AG09309 (cell line): Measurements from ENCODE around the gene KDSR.

Experiments
- DNase-seq: peaks from one replicate; pipeline ENCODE4 v3.0.0-alpha.2; 2010; ENCODE audit warnings: low read depth
- H3K4me3 ChIP-seq: 2 replicates; pipeline ENCODE4 v1.5.1; 2011; ENCODE audit warnings: mild to moderate bottlenecking, low read depth, low read length, moderate library complexity; ENCODE audit not compliant: control insufficient read depth
- CTCF ChIP-seq: IDR thresholded peaks from 2 replicates; pipeline ENCODE4 v1.5.1; 2011; ENCODE audit warnings: mild to moderate bottlenecking, low read depth, low read length, inconsistent platforms; ENCODE audit not compliant: insufficient read depth, control insufficient read depth; ENCODE audit errors: missing control alignments

The KDSR gene

DNA sequence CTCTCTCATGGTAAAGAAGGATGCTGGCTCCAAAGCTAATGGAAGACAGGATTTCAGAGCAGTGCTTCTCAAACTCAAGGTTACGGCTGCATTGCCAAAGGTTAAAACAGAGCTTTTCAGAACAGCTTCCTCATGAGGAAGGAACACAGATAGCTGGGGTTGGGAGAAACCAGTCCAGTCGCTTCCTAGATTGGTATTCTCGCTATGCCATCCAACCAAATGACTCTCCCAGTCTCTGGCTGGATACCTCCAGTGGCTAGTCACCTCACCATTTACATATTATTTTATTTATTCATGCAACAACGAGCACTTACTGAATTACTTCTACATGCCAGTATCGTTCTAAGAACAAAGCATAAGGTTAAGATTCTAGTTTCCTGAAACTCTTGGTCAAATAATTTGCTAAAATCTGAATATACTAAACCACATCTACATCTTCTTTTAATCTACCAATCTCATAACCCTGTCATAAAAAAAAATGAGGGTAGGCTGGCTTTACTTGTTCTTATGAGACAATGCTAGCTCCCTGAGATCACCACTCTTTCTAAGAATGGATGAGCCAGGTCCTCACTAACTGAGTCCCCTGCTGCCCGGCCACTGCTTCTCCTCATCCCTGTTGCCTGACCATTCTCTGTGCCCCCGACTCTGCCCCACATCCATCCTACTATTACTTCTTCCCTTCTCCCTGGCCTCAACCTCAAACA lies 20.4 kb downstream of the KDSR start:
- H3K4me3 ChIP-seq = no peak overlapping the region
- no peak for TF ChIP-seq CTCF
- DNase-seq = no peak

- no peak for DNase-seq
Observed at GRCh38 chr18:63346031-63346430, 21.0 kb downstream of the KDSR start.

GRCh38 chr18:63344918-63345317 lies 22.1 kb downstream of the KDSR start:
- H3K4me3 ChIP-seq = no peak overlapping the region
- no peak for TF ChIP-seq CTCF
- no peak for DNase-seq

More at GRCh38 chr18:63346031-63346430, 21.0 kb downstream of the KDSR start:
- no peak overlapping the region for H3K4me3 ChIP-seq
- no peak for TF ChIP-seq CTCF

DNA sequence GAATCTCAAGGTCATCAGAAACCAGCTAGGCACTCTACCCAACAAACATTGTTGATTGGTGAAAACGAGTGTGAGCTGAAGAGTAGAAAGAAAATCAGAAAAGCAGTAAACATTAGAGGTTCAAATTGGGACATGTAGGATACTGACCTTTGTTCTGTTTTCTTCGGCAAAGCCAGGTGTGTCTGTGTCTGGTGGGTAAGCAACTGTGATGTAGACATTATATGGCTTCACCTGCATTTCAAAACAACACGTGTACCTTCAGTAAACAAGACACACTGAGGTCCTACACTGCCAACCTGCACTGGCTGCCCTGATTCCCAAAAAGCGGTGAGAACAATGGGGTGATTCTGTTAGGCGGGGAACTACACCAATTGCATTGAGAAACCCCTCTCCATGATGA lies 22.7 kb downstream of the KDSR start:
- TF ChIP-seq CTCF = no peak
- no peak overlapping the region for H3K4me3 ChIP-seq
- no peak for DNase-seq

DNA sequence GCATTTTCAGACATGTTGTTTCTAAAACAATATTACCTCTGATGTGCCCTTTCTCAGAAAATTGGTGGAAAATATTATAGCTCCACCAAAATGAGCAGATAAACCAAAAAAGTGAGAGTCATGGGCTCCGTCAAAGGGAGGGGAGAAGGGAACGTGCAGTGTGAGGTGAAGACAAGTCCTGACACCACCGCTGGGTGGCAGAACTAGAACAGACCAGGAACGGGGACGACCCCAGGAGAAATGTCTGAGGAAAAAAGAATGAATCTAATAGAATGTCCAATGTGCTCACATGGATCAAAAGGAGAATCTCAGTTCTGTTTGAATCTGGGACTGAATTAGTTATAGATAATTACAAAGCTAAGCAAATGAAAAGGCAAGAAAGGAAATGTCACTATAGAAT lies 24.8 kb downstream of the KDSR start:
- peak; percentile 47 for TF ChIP-seq CTCF
- H3K4me3 ChIP-seq = no peak overlapping the region
- no peak for DNase-seq

DNA sequence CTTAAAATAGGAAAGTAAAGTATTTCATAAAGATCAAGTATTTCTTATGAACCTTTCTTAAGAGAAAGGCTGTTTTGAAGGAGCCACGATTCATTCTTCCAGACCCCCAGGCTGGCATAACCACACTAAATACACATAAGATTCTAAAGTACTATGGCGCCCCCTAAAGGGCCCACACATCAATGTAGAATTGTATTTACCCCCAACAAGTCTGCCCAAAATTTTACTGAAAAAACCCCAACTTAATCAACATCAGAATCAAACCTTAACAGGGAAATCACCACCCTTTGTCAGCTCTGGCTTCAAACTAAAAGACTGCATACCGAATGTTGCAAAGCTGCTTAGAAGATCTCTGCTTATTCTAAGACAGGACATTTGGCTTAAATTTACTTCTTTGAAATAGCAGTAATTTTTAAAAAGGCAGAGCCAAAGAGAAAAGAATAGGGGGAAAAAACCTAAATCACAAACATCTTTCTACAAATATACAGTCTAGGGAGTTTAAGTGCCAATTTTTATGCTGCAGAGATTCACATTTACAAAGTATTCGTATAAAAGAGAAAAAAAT lies 27.0 kb downstream of the KDSR start:
- DNase-seq = no peak
- TF ChIP-seq CTCF = peak; percentile 58
- no peak overlapping the region for H3K4me3 ChIP-seq
